A549 (cell line): ENCODE data around the gene KLK10. TPM values are rescaled to one million over a fixed set of nuclear protein-coding genes. Genes with fewer than 3 reads are reported as not detected.

Experiments used
- ATAC-seq, 2 experiments: fragments of 200-7000 bp in 1 of 2; fragments of >200 bp in 1 of 2; cut with Nextera tagmentation in 1 of 2; cut with Tn5 transposase in 1 of 2; 3 replicates each; pipeline versions ENCODE4 v1.8.0 to v1.9.1; 2018 to 2020; ENCODE audit warnings: mild to moderate bottlenecking in 1 of 2, moderate library complexity in 1 of 2
- CTCF ChIA-PET: fragments of 300-600 bp; sonication (Branson Sonifier 250); formaldehyde crosslinking; extraction: SDS; loops from one replicate; lab custom pipeline; 2021; ENCODE audit warnings: antibody characterized with exemption, inconsistent platforms; lab: Yijun Ruan, JAX
- POLR2A ChIA-PET: fragments of 350-600 bp; formaldehyde crosslinking; extraction: SDS; loops from one replicate; lab custom pipeline; 2021; ENCODE audit warnings: antibody characterized with exemption, inconsistent platforms; lab: Yijun Ruan, JAX
- DNase-seq, 2 experiments: peaks; one replicate each; pipeline versions ENCODE4 v3.0.0 to v3.0.0-alpha.2; 2011 to 2016; ENCODE audit warnings: low read depth in 1 of 2, low spot score in 1 of 2
- FAIRE-seq: peaks from 2 replicates; lab custom pipeline; 2011; peaks lifted over from hg19 to GRCh38; lab: Jason Lieb, UNC
- H3K27ac ChIP-seq, 2 experiments: fragments of >200 bp; sonication (Bioruptor Twin); formaldehyde crosslinking; 3 replicates each; pipeline ENCODE4 v1.5.1; 2016 to 2017
- H3K4me1 ChIP-seq: fragments of >200 bp; sonication (Bioruptor Twin); formaldehyde crosslinking; 3 replicates; pipeline ENCODE4 v1.6.1; 2016
- H3K4me2 ChIP-seq: fragments of >200 bp; sonication (Bioruptor Twin); formaldehyde crosslinking; 3 replicates; pipeline ENCODE4 v1.6.1; 2016
- H3K4me3 ChIP-seq: fragments of >200 bp; sonication (Bioruptor Twin); formaldehyde crosslinking; 3 replicates; pipeline ENCODE4 v1.5.1; 2016
- H3K9me3 ChIP-seq: fragments of >200 bp; sonication (Bioruptor Twin); formaldehyde crosslinking; 3 replicates; pipeline ENCODE4 v1.6.1; 2016
- BCL3 ChIP-seq: fragments of >200 bp; sonication (Bioruptor Twin); formaldehyde crosslinking; IDR thresholded peaks from 3 replicates; pipeline ENCODE4 v1.6.1; 2016
- CBX2 ChIP-seq: fragments of 200-600 bp; sonication (generic); IDR thresholded peaks from 2 replicates; pipeline ENCODE4 v1.6.1; 2016; ENCODE audit warnings: low read depth, mild to moderate bottlenecking, borderline replicate concordance
- CBX8 ChIP-seq: fragments of 200-600 bp; sonication (generic); IDR thresholded peaks from 2 replicates; pipeline ENCODE4 v1.6.1; 2016
- CEBPB ChIP-seq, 2 experiments: fragments of >200 bp in 1 of 2; sonication (Bioruptor Twin) in 1 of 2; formaldehyde crosslinking in 1 of 2; IDR thresholded peaks; 2 replicates each; pipeline ENCODE4 v1.6.1; 2012 to 2016
- CHD2 ChIP-seq: fragments of 150-350 bp; IDR thresholded peaks from 2 replicates; pipeline ENCODE4 v1.6.1; 2014; ENCODE audit warnings: low read length; ENCODE audit not compliant: partially characterized antibody
- E2F6 ChIP-seq: IDR thresholded peaks from 2 replicates; pipeline ENCODE4 v1.6.1; 2012; ENCODE audit warnings: low read depth, borderline replicate concordance
- EHF ChIP-seq: fragments of 250-450 bp; sonication (Bioruptor Pico); IDR thresholded peaks from 2 replicates; pipeline ENCODE4 v1.5.0; 2020; ENCODE audit warnings: mild to moderate bottlenecking
- EHMT2 ChIP-seq: fragments of 200-600 bp; sonication (generic); IDR thresholded peaks from 2 replicates; pipeline ENCODE4 v1.6.1; 2016; ENCODE audit warnings: antibody characterized with exemption, low read depth, mild to moderate bottlenecking, moderate library complexity
- ELK1 ChIP-seq: fragments of 150-350 bp; IDR thresholded peaks from 2 replicates; pipeline ENCODE4 v1.6.1; 2014; ENCODE audit warnings: low read depth, mild to moderate bottlenecking, low read length
- ESRRA ChIP-seq: fragments of 150-350 bp; IDR thresholded peaks from 2 replicates; pipeline ENCODE4 v1.6.1; 2014; ENCODE audit warnings: mild to moderate bottlenecking, low read length, borderline replicate concordance
- FOSB ChIP-seq: fragments of 250-450 bp; sonication (Bioruptor Pico); IDR thresholded peaks from 2 replicates; pipeline ENCODE4 v1.5.0; 2020; ENCODE audit warnings: mild to moderate bottlenecking, moderate library complexity
- FOSL2 ChIP-seq, 2 experiments: fragments of 450-650 bp in 1 of 2; fragments of >200 bp in 1 of 2; sonication (Bioruptor Twin) in 1 of 2; formaldehyde crosslinking; IDR thresholded peaks; 2 replicates each; pipeline versions ENCODE4 v1.5.0 to v1.6.1; 2016 to 2020; ENCODE audit warnings: mild to moderate bottlenecking in 1 of 2, moderate library complexity in 1 of 2
- FOXS1 ChIP-seq: fragments of 250-450 bp; sonication (Bioruptor Pico); IDR thresholded peaks from 2 replicates; pipeline ENCODE4 v1.5.0; 2020; ENCODE audit warnings: mild to moderate bottlenecking, moderate library complexity
- HOXB13 ChIP-seq: fragments of 250-450 bp; sonication (Bioruptor Pico); IDR thresholded peaks from 2 replicates; pipeline ENCODE4 v1.5.0; 2020; ENCODE audit warnings: low read depth, mild to moderate bottlenecking, moderate library complexity
- HOXB5 ChIP-seq: fragments of 250-450 bp; sonication (Bioruptor Pico); IDR thresholded peaks from 2 replicates; pipeline ENCODE4 v1.5.0; 2020; ENCODE audit warnings: mild to moderate bottlenecking, moderate library complexity
- KDM5A ChIP-seq: fragments of 200-600 bp; sonication (generic); IDR thresholded peaks from 2 replicates; pipeline ENCODE4 v1.6.1; 2016; ENCODE audit warnings: antibody characterized with exemption, mild to moderate bottlenecking
- MAFK ChIP-seq: fragments of 450-650 bp; IDR thresholded peaks from 2 replicates; pipeline ENCODE4 v1.6.1; 2014; ENCODE audit not compliant: partially characterized antibody
- MAZ ChIP-seq: fragments of 150-350 bp; IDR thresholded peaks from 2 replicates; pipeline ENCODE4 v1.6.1; 2014; ENCODE audit warnings: antibody characterized with exemption, low read depth, low read length, borderline replicate concordance
- NPAS2 ChIP-seq: fragments of 250-450 bp; sonication (Bioruptor Pico); IDR thresholded peaks from 2 replicates; pipeline ENCODE4 v1.8.0; 2022; ENCODE audit warnings: mild to moderate bottlenecking, moderate library complexity, borderline replicate concordance
- NR3C1 ChIP-seq: fragments of >200 bp; sonication (Bioruptor Twin); formaldehyde crosslinking; IDR thresholded peaks from 3 replicates; pipeline ENCODE4 v1.6.1; 2017
- PHF8 ChIP-seq: fragments of 200-600 bp; sonication (generic); IDR thresholded peaks from 2 replicates; pipeline ENCODE4 v1.6.1; 2016; ENCODE audit warnings: low read depth, mild to moderate bottlenecking, antibody characterized with exemption, moderate library complexity, borderline replicate concordance
- RCOR1 ChIP-seq: fragments of 150-350 bp; IDR thresholded peaks from 2 replicates; pipeline ENCODE4 v1.6.1; 2014; ENCODE audit warnings: antibody characterized with exemption, low read length, low read depth
- RNF2 ChIP-seq: fragments of 200-600 bp; sonication (generic); IDR thresholded peaks from 2 replicates; pipeline ENCODE4 v1.6.1; 2016; ENCODE audit warnings: low read depth, mild to moderate bottlenecking, antibody characterized with exemption, moderate library complexity, borderline replicate concordance
- TP53 ChIP-seq: fragments of 250-450 bp; sonication (Bioruptor Pico); IDR thresholded peaks from 2 replicates; pipeline ENCODE4 v1.5.0; 2021; ENCODE audit warnings: mild to moderate bottlenecking, moderate library complexity
- ZNF302 ChIP-seq: fragments of 250-450 bp; sonication (Bioruptor Pico); IDR thresholded peaks from 2 replicates; pipeline ENCODE4 v1.9.0; 2021; ENCODE audit warnings: inconsistent platforms, mild to moderate bottlenecking, moderate library complexity
- WGBS: methylation state at CpG from one replicate; pipeline ENCODE4 v1.1.6; 2017; ENCODE audit errors: missing lambda C conversion rate; 5-methylcytosine and 5-hydroxymethylcytosine counted together
- polyA minus RNA-seq: library from RNA; depleted of rRNA, polyadenylated mRNA; stranded (reverse); fragments of >200 nt; gene quantifications from 2 replicates; pipeline ENCODE4 v1.2.3, GENCODE V29; 2011; rRNA and poly(A)+ RNA removed
- polyA plus RNA-seq, 4 experiments: library from polyadenylated mRNA; depleted of rRNA in 3 of 4; stranded (reverse); fragments of >200 nt; fragmentation: RNase III in 1 of 4; extraction: RNeasy Plus Mini Kit Qiagen cat#74134 plus additional on column Dnase treatment in 1 of 4; gene quantifications; 2 replicates in 3 of 4; 3 replicates in 1 of 4; pipeline ENCODE4 v1.2.3, GENCODE V29; 2011 to 2017
- TF ChIP-seq, protein P1 (sequence below): IDR thresholded peaks from 2 replicates; pipeline ENCODE4 v1.6.1; 2012
- TF ChIP-seq, protein P2 (sequence below): fragments of 450-650 bp; IDR thresholded peaks from 2 replicates; pipeline ENCODE4 v1.6.1; 2014; ENCODE audit warnings: antibody characterized with exemption
- TF ChIP-seq, protein P3 (sequence below): fragments of >200 bp; sonication (Bioruptor Twin); formaldehyde crosslinking; IDR thresholded peaks from 2 replicates; pipeline ENCODE4 v1.6.1; 2016

KLK10 gene
- polyA plus RNA-seq (2011; rRNA removed) = 0.18 and 0.33 TPM in 2 replicates
- polyA plus RNA-seq (2012; cell fraction: cytosol; rRNA removed) = 0.11 and 0.13 TPM in 2 replicates
- 0.06 and 0.28 TPM in 2 replicates for polyA plus RNA-seq (2012; cell fraction: nucleus; rRNA removed)
- polyA plus RNA-seq (2017; fragmentation: RNase III; extraction: RNeasy Plus Mini Kit Qiagen cat#74134 plus additional on column Dnase treatment) = 0.05 TPM in 1 of 3 replicates, not detected in the others
- polyA minus RNA-seq = 0.12 and 0.44 TPM in 2 replicates

- H3K4me3 ChIP-seq = peak within 1 kb of the TSS; percentile 49
- POLR2A ChIA-PET = no interaction called here
- peak within 1 kb of the TSS; percentile 92 for H3K4me2 ChIP-seq
- 12% methylated on average over 11 of the region's 14 CpGs for WGBS
- H3K27ac ChIP-seq = peak within 1 kb of the TSS in 1 of 2 experiments; percentile 53; a peak in 1 of 6 replicates
- no peak for TF ChIP-seq CBX2
- no peak for TF ChIP-seq HOXB5 (CRISPR knock-in tag)
- TF ChIP-seq, protein P1, sequence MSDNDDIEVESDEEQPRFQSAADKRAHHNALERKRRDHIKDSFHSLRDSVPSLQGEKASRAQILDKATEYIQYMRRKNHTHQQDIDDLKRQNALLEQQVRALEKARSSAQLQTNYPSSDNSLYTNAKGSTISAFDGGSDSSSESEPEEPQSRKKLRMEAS = no peak
- TF ChIP-seq MAZ = no peak
- TF ChIP-seq, protein P2, sequence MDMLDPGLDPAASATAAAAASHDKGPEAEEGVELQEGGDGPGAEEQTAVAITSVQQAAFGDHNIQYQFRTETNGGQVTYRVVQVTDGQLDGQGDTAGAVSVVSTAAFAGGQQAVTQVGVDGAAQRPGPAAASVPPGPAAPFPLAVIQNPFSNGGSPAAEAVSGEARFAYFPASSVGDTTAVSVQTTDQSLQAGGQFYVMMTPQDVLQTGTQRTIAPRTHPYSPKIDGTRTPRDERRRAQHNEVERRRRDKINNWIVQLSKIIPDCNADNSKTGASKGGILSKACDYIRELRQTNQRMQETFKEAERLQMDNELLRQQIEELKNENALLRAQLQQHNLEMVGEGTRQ = no peak
- TF ChIP-seq FOSB (CRISPR knock-in tag) = no peak
- no peak for TF ChIP-seq EHF
- no peak for TF ChIP-seq EHMT2
- TF ChIP-seq HOXB13 = no peak
- TF ChIP-seq MAFK = no peak
- no peak for TF ChIP-seq ZNF302 (CRISPR knock-in tag)
- no peak for TF ChIP-seq CHD2
- no peak for TF ChIP-seq FOXS1 (CRISPR knock-in tag)
- no peak for TF ChIP-seq CEBPB (IDR thresholded peaks at IDR 0.05)
- no peak for TF ChIP-seq NR3C1
- TF ChIP-seq RCOR1 = no peak
- TF ChIP-seq, all 56 proteins: peak for 0
- DNase-seq = no peak
- Histone ChIP-seq H3K9me3 (no peaks in the 10 kb centered on the region), H3K4me1 (peaks cover 23% of the 10 kb centered on the region)
- peak in 1 of 2 experiments; percentile 1; a peak in 1 of 6 replicates for ATAC-seq
- no peak for FAIRE-seq
- CTCF ChIA-PET = interaction anchor here (0.9 to 8.8 kb wide), 6 partner anchors 19 to 149 kb away, joined by 3 to 147 read pairs (median 9); no protein-coding TSS in a partner anchor
These were observed at the start of gene KLK10 for GRCh38 chr19:51019544-51019925. KLK10 (minus strand) TSS chr19:51019709; CDS start chr19:51019130, 579 bp downstream.

- ChIA-PET POLR2A (no interaction called here), CTCF (interaction anchor here (2.0 to 3.3 kb wide), 2 partner anchors 46 to 144 kb away, joined by 6 to 14 read pairs; no protein-coding TSS in a partner anchor)
- H3K4me1 ChIP-seq = peaks cover 4% of the 10 kb centered on the region; the same call in 1 of the 3 replicates
- ATAC-seq (no peak), FAIRE-seq (peak; percentile 23), DNase-seq (no peak)
- no peak for TF ChIP-seq RNF2
- TF ChIP-seq ELK1 = no peak
- TF ChIP-seq FOSL2 (IDR thresholded peaks at IDR 0.05) = no peak
- no peak for TF ChIP-seq FOSL2 (CRISPR knock-in tag; IDR thresholded peaks at IDR 0.05)
- TF ChIP-seq, protein P2 = no peak
- TF ChIP-seq HOXB13 = no peak
- TF ChIP-seq NPAS2 (CRISPR knock-in tag) = no peak
- no peak for TF ChIP-seq KDM5A
- no peak for TF ChIP-seq BCL3
- TF ChIP-seq E2F6 = no peak
- no peak for TF ChIP-seq TP53
- no peak for TF ChIP-seq EHMT2
- TF ChIP-seq, protein P3, sequence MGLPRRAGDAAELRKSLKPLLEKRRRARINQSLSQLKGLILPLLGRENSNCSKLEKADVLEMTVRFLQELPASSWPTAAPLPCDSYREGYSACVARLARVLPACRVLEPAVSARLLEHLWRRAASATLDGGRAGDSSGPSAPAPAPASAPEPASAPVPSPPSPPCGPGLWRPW = no peak
- TF ChIP-seq ESRRA = no peak
- no peak for TF ChIP-seq CBX8
- no peak for TF ChIP-seq PHF8
- TF ChIP-seq MAZ = no peak
- no peaks in the 10 kb centered on the region for H3K9me3 ChIP-seq
- no peak overlapping the region for H3K4me3 ChIP-seq
- 48% methylated on average over 7 of the region's 7 CpGs for WGBS
- H3K4me2 ChIP-seq = no peak overlapping the region
- H3K27ac ChIP-seq = no peak overlapping the region
These were observed 47.1 kb upstream of the KLK10 start for GRCh38 chr19:51066393-51067186.
